Left renal pelvis (tissue), 4 donors: ENCODE data around the gene SEMA4D. TPM values are rescaled to one million over a fixed set of nuclear protein-coding genes. Genes with fewer than 3 reads are reported as not detected.

Experiments
- DNase-seq, 4 donors: peaks; one replicate each; pipeline ENCODE4 v3.0.0-alpha.2; 2013; ENCODE audit warnings: low read depth in 4 of 4, low spot score in 3 of 4
- polyA plus RNA-seq, 4 donors: library from polyadenylated mRNA; unstranded; fragments of 120-200 nt; gene quantifications; one replicate each; pipeline ENCODE4 v1.2.1, GENCODE V29; 2013; ENCODE audit not compliant: insufficient read length in 4 of 4

Gene SEMA4D, protein sequence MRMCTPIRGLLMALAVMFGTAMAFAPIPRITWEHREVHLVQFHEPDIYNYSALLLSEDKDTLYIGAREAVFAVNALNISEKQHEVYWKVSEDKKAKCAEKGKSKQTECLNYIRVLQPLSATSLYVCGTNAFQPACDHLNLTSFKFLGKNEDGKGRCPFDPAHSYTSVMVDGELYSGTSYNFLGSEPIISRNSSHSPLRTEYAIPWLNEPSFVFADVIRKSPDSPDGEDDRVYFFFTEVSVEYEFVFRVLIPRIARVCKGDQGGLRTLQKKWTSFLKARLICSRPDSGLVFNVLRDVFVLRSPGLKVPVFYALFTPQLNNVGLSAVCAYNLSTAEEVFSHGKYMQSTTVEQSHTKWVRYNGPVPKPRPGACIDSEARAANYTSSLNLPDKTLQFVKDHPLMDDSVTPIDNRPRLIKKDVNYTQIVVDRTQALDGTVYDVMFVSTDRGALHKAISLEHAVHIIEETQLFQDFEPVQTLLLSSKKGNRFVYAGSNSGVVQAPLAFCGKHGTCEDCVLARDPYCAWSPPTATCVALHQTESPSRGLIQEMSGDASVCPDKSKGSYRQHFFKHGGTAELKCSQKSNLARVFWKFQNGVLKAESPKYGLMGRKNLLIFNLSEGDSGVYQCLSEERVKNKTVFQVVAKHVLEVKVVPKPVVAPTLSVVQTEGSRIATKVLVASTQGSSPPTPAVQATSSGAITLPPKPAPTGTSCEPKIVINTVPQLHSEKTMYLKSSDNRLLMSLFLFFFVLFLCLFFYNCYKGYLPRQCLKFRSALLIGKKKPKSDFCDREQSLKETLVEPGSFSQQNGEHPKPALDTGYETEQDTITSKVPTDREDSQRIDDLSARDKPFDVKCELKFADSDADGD
- polyA plus RNA-seq = 10 to 100 TPM; 13.5 to 61.3 (median 45.4) TPM

DNA sequence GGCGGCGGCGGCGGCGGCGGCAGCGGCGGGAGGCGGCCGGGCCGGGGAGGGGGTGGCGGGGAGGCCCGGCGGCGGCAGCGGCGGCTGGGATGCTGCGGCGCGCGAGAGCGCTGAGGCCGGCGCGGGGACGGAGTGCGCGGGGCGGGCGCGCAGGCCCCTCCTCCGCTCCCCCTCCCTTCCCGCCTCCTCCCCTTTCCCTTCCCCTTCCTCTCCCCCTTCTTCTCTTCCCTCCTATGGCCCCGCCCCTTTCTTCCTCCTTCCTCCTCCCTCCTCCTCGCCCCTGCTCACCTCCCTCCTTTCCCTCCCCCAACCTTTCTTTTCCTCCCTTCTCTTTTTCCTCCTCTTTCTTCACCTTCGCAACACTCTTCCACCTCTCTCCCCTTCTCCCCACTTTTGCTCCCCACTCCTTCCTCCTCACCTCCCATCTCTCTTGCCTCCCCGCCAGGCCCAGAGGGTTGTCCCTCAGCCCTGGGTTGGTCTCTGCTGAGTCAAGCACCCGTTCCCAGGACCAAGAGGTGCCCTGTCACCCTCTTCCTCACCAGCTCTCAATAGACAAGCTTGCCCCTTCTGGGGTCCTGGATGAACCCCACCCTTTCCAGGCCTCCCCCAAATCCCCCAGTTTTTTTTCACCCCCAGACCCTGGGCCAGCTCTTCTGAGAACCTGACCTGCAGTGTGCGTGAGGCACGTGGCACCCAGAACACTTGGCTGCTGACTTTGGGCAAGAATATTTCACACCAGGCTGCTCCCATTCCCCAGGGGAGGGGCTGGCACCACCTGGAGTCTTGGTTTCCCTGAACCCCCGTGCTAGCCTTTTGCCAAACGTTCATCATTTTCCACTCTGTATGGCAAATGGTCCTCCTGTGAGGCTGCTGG, at the start of gene SEMA4D:
SEMA4D (minus strand) TSS at position 136 of the 874 bp plus-strand sequence. CDS start 92,657 bp downstream, outside the sequence.
- peak; percentile 62 to 66 (median 64) for DNase-seq

DNA sequence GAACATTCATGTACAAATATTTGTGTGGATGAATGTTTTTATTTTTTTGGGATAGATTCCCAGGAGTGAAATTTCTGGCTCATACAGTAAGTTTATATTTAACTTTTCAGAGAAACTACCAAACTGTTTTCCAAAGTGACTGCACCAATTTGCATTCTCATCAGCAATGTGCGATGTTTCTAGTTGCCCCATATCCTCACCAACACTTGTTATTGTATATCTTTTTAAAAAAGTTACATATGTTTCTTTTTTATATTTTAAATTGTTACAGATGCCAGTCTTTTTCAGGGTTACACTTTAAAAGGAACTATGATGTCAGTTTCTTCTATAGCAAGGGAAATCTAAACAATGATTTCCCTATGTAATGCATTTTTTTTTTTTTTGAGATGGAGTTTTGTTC, 49.1 kb upstream of the SEMA4D start:
- DNase-seq = no peak

DNA sequence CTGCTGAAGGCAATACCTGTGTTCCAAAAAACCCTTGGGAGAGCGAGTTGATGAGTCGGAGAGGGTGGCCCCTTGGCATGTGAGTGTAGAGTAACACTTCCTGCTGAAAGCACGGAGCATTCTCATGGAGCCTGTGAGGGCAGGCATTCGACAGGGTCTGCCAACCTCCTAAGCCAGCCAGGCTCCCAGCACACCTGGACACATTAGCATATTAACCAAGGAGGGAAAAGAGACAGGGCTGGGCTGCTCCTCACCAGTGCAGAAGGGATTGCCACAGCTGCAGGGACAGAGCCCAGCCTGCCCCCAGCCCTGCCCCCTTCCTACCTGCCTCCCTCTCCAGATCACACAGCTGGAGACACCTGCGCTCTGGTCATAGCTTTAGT, 46.4 kb upstream of the SEMA4D start:
- no peak for DNase-seq

DNA sequence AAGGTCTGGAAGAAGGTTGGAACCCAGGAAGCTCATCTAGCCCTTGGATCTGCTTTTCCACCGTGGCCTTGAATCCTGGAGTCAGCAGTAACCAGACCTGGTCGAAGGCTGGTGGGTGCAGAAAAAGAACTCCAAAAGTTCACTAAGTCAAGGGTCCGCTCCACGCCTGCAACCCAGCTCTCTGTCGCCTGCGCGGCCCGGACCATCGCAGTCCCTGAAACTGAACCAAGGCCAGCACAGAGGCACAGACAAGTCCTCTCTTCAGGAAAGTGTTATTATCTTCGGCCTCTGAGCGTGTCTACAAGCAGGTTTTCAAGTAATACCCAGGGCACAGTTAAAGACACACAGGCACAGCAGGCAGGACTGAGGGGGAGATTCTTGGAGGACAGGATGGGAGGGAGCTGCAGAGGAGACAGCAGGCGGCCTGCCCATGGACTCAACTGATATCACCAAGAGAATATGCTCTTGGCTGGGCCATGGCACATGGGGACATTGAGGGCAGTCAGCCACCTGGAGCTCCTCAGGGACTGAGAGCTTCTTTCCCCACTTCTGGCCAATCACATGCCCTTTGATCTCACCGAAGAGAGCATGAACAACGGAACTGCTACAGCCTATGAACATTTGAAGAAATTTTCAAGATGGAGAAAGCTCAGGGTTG, 45.8 kb upstream of the SEMA4D start:
- DNase-seq = no peak

DNA sequence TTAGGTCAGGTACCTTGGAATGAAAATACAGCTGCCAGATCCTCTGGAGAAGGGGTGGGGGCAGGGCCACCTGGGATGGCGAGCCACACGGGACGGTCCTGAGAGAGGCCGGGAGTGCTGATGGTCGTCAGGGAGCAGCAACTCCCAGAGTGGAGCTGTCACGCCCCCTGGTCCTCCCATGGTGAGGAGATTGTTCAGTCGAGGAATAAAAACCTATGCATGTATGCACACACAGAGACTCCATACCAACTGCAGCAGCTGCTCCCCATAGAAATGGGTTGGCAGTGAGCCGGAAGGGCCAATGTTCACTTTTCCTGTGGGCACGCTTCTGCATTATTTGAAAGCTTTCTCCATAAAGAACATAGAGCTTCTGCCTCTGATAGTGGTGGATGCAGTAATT, 45.2 kb upstream of the SEMA4D start:
- no peak for DNase-seq

DNA sequence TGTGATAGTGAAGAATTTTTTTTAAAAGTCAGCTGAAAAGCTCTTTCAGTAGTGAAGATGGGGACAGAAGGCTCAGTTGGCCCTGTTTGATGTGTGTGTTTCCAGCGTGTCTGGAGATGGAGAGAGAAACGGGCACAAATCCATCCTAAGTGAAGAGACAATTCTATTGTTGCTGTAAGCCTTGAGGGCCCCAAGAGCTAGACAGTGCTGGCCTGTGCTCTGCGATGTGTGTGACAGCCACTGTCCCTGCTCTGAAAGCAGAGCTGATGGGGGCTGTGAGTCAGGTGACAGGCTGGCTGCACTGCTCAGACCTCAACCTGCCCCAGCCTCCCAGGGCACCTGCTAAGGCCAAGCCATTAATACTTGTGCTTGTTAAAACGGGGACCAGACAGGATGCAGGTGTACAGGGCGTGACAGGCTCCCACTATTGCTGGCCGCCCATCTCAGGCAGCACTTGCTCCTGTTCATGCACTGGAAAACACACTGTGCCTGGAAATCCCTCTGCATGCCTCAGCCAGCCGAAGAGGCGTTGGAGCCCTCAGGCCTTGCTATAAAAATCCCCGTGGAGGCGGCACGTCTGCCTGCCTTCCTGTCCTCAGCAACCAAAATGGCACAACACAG, 44.6 kb upstream of the SEMA4D start:
- no peak for DNase-seq

DNA sequence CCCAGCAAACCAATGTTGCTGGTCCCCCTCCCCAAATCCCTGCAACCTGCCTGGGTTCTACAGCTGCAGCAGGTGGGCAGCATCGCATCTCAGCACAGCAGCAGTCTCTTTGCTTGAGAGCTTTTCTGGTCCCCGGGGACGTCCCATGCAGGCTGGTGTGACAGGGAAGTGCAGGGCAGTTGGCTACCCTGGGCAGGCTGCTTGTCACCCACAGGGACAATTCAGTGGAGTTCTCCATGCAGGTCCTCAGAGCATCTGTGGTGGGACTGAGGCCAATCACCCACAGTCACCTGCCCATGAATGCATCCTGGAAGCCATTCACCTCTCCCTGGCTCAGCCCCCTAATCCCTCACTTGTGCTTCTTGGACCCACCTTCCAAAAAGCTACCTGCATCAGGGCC, 43.9 kb upstream of the SEMA4D start:
- no peak for DNase-seq

DNA sequence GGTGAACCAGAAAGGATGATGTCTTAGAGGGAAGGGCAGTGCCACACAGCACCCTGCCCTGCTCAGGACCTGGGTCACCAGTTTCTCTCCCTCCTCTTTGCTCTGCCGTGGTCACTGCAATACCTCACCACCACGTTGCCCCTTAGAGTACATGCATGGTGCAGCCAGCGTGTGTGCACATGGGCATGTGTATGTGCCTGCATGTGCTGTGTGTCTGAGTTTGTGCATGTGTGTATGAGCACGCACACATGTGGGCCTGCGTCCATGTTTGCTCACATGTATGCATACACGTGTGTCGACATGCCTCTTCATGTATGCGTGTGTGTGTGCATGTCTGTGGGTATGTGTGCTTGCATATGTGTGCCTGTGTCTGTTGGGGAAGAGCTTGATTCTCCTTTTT, 41.5 kb upstream of the SEMA4D start:
- no peak for DNase-seq

DNA sequence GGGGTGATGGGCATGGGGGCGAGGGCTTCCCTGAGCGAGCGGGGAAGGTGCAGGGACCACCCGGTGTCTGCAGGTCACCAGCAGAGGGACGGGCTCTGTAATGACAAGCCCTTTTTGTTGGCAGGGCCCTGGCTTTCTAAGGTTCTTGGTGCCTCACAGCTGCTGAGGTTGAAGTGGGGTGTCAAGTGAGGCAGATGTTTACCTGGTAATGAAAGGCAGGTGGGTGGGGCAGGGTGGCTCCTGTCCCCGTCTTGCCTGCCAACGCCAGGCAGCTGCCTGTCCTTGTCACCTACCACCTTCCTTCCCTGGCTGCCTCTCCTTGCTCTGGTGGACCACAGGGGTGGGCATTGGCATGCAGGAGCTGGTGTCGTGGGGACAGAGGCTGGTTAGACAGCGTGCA, 41.0 kb upstream of the SEMA4D start:
- no peak for DNase-seq

DNA sequence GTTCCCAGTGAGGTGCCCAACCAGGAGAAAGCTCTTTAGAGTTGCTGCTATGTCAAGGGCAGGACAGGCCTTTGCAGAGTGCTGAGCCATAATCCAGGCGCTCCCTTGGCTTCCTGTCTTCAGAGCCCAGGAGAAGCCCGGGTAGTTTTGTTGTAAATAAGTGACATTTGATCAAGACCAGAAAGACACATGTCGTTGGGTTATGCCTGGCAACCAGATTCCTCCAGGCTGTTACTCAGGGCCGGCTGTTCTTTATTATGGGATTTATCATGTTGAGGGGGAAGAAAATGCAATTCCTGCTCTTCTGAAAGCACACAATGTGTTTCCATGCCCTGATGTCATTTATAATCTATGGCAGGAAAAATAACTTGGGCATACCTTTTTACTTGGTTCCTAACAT, 39.3 kb upstream of the SEMA4D start:
- DNase-seq = no peak

DNA sequence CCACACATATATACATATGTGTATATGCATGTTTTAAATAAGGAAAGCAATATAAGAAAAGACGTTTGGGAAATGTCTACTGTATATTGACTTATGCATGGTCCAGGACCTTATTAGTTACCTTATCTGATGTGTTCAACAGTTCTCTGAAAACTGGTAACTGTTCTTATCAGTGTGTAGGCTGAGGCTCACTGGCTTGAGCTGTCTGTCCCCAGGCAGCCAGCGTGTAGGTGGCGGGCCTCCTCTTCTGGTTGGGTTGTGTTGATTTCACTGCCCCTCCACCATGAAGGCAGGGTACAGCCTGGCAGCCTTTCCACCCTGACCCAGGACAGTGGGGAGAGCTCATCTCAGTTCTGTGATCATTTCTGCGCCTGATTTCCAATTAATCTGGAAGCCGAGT, 38.7 kb upstream of the SEMA4D start:
- no peak for DNase-seq

DNA sequence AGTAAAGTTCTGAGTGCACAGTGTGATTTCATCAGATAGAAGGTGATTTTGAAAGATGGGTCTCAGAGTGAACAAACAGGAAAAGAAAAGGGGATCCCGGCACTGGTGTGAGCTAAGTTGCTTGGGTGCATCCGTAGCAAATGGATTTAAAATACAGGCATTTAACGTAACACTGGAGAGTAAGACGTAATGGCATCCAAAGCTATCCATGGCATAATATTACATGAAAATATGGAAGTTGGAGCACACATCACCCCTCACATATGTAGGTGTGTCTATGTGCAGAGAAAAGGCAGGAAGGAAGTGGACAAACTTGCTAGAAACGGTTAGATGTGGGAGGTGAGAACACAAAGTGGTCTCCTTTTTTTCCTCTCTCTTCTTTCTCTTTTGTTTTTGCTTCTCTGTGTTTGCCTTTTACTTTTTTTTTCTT, 38.2 kb upstream of the SEMA4D start:
- DNase-seq = no peak

DNA sequence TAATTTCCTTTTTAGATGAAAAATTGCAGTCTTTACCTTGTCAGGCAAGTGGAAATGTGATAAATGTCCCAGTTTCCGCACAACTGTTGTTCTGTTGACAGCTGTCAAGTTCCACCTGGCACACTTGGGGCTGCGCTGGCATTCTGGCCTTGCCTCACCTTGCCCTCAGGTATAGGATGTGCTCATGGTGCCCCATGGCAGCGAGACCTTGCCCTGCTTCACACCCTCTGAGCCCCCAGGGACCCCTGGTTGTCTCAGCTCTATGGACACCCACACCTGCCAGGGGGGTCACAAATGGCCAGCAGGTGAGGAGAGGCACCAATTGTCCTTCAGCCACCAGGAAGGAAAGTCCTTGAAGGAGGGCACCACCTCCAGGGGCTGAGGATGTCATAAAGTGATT, 37.5 kb upstream of the SEMA4D start:
- DNase-seq = no peak

DNA sequence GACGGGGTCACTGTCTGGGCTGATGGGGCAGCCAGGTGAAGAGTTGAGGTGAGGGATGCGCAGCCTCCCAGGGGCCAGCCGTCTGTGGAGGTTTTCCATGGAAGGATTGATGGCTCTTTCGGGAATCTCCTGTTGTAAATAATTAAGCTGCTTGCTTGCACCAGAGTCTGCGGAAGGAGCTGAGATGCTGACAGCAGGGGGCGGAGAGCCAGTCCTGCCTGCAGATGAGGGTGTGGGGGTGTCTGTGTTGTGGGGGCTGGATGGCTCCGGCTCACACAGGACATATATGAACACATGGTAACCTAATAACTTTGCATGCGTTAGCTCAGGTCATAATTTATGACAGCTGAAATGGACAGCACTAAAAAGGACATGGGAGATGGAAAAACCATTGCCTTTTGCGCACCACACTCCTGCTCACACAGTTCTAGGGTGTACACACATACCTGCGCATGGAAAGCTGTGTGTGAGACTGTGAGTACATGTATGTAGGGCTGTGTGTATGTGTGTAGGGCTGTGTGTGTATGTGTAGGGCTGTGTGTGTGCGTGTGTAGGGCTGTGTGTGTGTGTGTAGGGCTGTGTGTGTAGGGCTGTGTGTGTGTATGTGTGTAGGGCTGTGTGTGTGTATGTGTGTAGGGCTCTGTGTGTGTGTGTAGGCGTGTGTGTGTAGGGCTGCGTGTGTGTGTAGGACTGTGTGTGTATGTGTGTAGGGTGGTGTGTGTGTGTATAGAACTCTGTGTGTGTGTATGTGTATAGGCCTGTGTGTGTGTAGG, 36.8 kb upstream of the SEMA4D start:
- no peak for DNase-seq

DNA sequence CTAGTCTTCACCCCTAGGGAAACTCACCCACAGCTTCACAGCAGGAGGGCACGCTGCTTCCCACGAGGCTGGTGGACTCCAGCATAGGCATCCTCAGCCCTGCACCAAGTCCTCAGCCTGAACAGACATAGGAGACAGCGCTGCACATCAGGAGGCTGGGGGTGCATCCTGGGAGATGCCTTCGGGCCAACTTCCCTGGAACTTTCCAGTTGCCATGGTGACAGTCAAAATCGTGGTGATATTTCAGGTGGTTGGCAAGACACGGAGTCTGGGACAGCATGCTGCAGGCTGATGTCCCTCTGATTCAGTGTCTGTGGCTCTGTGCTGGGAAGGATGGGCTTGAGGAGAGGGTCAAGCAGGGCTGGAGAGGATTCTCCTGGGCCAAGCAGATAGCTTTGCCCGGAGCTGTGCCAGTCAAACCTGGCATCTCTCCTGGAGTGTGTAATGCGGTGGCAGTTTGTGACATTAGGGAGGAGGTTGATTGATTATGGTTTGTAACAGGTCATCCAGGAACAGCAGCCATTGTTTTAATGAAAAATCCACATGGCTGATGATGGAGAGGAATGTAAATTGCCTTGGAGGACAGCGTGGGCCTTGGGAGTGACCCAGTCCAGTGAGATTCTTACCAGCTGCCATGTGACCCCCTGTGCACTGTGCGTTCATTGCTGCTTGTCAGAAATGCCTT, 35.6 kb upstream of the SEMA4D start:
- no peak for DNase-seq

DNA sequence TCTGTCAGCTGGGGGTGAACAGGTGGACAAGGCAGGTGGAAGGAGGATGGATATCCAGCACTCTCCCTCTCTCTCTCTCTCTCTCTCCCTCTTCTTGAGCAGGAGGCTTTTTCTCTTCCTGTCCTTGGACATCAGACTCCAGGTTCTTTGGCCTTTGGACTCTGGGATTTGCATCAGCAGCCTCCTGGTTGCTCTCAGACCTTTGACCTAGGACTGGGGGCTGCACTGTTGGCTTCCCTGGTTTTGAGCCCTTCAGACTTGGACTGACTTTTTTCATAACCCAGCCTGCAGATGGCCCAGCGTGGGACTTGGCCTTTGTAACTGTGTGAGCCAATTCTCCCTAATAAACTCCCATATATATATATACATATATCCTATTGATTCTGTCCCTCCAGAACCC, 35.0 kb upstream of the SEMA4D start:
- no peak for DNase-seq

DNA sequence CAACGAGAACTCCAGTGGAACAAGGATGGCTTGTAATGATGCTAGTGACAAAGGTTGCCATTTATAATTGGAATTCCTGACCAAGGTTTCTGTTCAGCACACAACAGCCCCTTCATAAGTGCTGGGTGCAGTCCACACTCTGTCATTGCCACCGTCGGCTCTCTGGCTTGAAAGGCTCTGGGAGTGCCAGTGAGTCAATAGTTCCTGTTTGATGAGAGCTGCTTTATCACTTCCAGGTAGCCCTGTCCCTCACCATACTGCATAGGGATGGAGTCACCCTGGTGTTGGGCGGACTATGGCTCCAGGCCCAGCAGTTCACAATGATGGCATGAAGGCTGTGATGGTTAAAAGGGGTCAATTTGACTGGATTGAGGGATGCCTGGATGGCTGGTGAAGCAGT, 34.6 kb upstream of the SEMA4D start:
- DNase-seq = no peak

DNA sequence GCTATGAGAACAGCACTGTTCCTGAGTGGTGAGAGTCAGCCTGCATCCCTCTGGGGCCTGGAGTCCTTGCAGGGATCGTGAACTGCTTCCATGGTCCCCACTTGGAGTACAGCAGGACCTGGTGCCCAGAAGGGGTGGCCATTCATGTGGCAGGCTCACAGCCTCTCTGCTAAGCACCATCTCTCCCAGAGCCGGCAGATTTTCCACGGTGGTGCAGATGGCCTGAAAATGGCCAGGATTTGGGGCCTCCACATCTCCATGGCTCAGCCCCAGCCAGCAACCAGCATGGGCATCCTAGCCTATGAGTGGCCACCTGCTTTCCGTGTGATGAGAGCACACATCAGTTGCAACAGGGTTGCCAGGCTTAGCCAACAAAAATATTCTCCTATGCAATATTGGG, 33.9 kb upstream of the SEMA4D start:
- DNase-seq = no peak

DNA sequence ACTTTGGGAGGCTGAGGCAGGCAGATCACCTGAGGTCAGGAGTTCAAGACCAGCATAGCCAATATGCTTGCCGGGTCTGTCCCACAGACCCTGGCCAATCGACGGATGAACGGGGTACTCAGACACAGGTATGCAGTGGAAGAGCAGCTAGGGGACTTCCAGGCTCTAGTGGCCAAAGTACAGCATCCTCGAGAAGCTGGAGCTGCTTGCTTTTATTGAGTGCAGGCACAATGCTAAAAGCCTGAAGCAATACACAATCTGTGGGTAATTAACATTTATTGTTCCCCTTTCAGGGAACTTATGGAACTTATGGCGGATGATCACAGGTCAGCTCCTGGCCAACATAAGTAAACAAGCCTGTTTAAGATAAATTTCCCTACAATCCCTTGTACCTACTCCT, 32.8 kb upstream of the SEMA4D start:
- DNase-seq = no peak
